K562 (cell line): Measurements from ENCODE around the gene NRXN3. TPM values are rescaled to one million over a fixed set of nuclear protein-coding genes. Genes with fewer than 3 reads are reported as not detected.

ENCODE experiments used
- ATAC-seq: fragments of 200-7000 bp; cut with Tn5 transposase; 3 replicates; pipeline ENCODE4 v1.9.1; 2020; ENCODE audit warnings: moderate library complexity
- BruUV-seq: library from RNA; stranded (reverse); fragments of 400-500 nt; replicated peaks from 2 replicates; lab custom pipeline; 2021; lab: Mats Ljungman, UMichigan
- CTCF ChIA-PET: fragments of 300-600 bp; formaldehyde crosslinking; extraction: SDS; loops from one replicate; lab custom pipeline; 2021; ENCODE audit warnings: low intra/inter-chr PET ratio; lab: Yijun Ruan, JAX
- POLR2A ChIA-PET: fragments of 300-600, 350-650 bp; sonication (Branson Sonifier 250); formaldehyde crosslinking; extraction: SDS; loops from one replicate; lab custom pipeline; 2021; ENCODE audit warnings: antibody characterized with exemption, inconsistent platforms; lab: Yijun Ruan, JAX
- DNase-seq, 4 experiments: peaks; one replicate each; pipeline versions ENCODE4 v3.0.0 to v3.0.0-alpha.2; 2011 to 2018; ENCODE audit warnings: low spot score in 3 of 4, mixed read lengths in 3 of 4; ENCODE audit errors: extremely low read depth in 1 of 4
- FAIRE-seq: peaks from 2 replicates; lab custom pipeline; 2011; peaks lifted over from hg19 to GRCh38; lab: Jason Lieb, UNC
- H2AFZ ChIP-seq: 2 replicates; pipeline ENCODE4 v1.6.0; 2011; ENCODE audit warnings: low read depth, low read length, control low read depth, inconsistent platforms
- H3K27ac ChIP-seq: fragments of 200-600 bp; 3 replicates; pipeline ENCODE4 v1.8.0; 2011; ENCODE audit warnings: low read depth, mild to moderate bottlenecking, control low read depth, inconsistent platforms, low read length, moderate library complexity, mixed read lengths; ENCODE audit errors: extremely low read depth
- H3K27me3 ChIP-seq, 2 experiments: fragments of 300-600 bp in 1 of 2; 2 replicates in 1 of 2; 3 replicates in 1 of 2; pipeline versions ENCODE4 v1.6.0 to v1.8.0; 2011; ENCODE audit warnings: inconsistent platforms in 2 of 2, low read length in 2 of 2, mild to moderate bottlenecking in 1 of 2, mixed read lengths in 1 of 2, moderate library complexity in 1 of 2; ENCODE audit not compliant: control insufficient read depth in 2 of 2, insufficient read depth in 2 of 2
- H3K36me3 ChIP-seq: fragments of 300-600 bp; 3 replicates; pipeline ENCODE4 v1.8.0; 2011; ENCODE audit warnings: mild to moderate bottlenecking, low read length, inconsistent platforms; ENCODE audit not compliant: control insufficient read depth, insufficient read depth
- H3K4me1 ChIP-seq, 2 experiments: fragments of 200-600 bp in 1 of 2; replicated peaks in 1 of 2; 2 replicates in 1 of 2; 3 replicates in 1 of 2; pipeline versions ENCODE4 v1.5.1 to v1.8.0; 2011; ENCODE audit warnings: inconsistent platforms in 2 of 2, low read length in 2 of 2, mild to moderate bottlenecking in 1 of 2, mixed read lengths in 1 of 2, moderate library complexity in 1 of 2; ENCODE audit not compliant: control insufficient read depth in 2 of 2, insufficient read depth in 2 of 2
- H3K4me2 ChIP-seq: 2 replicates; pipeline ENCODE4 v1.6.1; 2011; ENCODE audit warnings: low read length, control low read depth, inconsistent platforms, mixed read lengths; ENCODE audit not compliant: insufficient read depth
- H3K4me3 ChIP-seq: fragments of 200-600 bp; sonication (generic), shearing (Covaris generic); 2 replicates; pipeline ENCODE4 v1.5.1; 2016; ENCODE audit warnings: control low read depth, inconsistent platforms
- H3K79me2 ChIP-seq: fragments of 200-600 bp; 3 replicates; pipeline ENCODE4 v1.8.0; 2011; ENCODE audit warnings: low read length, inconsistent platforms; ENCODE audit not compliant: control insufficient read depth, insufficient read depth
- H3K9ac ChIP-seq, 2 experiments: 2 replicates each; pipeline versions ENCODE4 v1.6.0 to v1.6.1; 2011; ENCODE audit warnings: low read depth in 2 of 2, low read length in 2 of 2, control low read depth in 1 of 2, inconsistent platforms in 1 of 2, mild to moderate bottlenecking in 1 of 2, mixed read lengths in 1 of 2; ENCODE audit not compliant: insufficient read depth in 1 of 2
- H3K9me1 ChIP-seq: one replicate; pipeline ENCODE4 v1.6.0; 2011; ENCODE audit warnings: inconsistent platforms, mild to moderate bottlenecking, low read length, moderate library complexity; ENCODE audit not compliant: control insufficient read depth, insufficient read depth
- H3K9me3 ChIP-seq: replicated peaks from 2 replicates; pipeline ENCODE4 v1.5.1; 2011; ENCODE audit warnings: low read depth, low read length, inconsistent platforms; ENCODE audit not compliant: control insufficient read depth, insufficient read depth
- H4K20me1 ChIP-seq: replicated peaks from 2 replicates; pipeline ENCODE4 v1.6.1; 2011; ENCODE audit warnings: low read length, inconsistent platforms, mixed read lengths; ENCODE audit not compliant: control insufficient read depth, insufficient read depth
- BDP1 ChIP-seq: IDR thresholded peaks from 3 replicates; pipeline ENCODE4 v1.6.1; 2011; ENCODE audit not compliant: insufficient read length, insufficient read depth
- CTCF ChIP-seq, 3 experiments: IDR thresholded peaks in 2 of 3; conservative IDR thresholded peaks in 1 of 3; 2 replicates each; pipeline ENCODE4 v1.5.1; 2011 to 2012; ENCODE audit warnings: low read length in 3 of 3, mild to moderate bottlenecking in 3 of 3, control low read depth in 2 of 3, improper control_type of control experiment in 1 of 3, inconsistent platforms in 1 of 3, low read depth in 1 of 3, mixed read lengths in 1 of 3, moderate library complexity in 1 of 3; ENCODE audit not compliant: insufficient read depth in 2 of 3
- EP400 ChIP-seq: fragments of 450-650 bp; IDR thresholded peaks from 2 replicates; pipeline ENCODE4 v1.6.1; 2017; ENCODE audit warnings: antibody characterized with exemption, mild to moderate bottlenecking, moderate library complexity
- FOSL1 ChIP-seq: fragments of 200-800 bp; sonication (Bioruptor generic); conservative IDR thresholded peaks from 2 replicates; pipeline ENCODE4 v1.6.1; 2016; ENCODE audit warnings: missing genetic modification characterization, missing compliant biosample characterization
- HDAC8 ChIP-seq: fragments of 450-650 bp; IDR thresholded peaks from 2 replicates; pipeline ENCODE4 v1.6.1; 2016; ENCODE audit warnings: mild to moderate bottlenecking, missing genetic modification characterization, moderate library complexity, missing compliant biosample characterization
- KAT8 ChIP-seq: fragments of 450-650 bp; IDR thresholded peaks from 2 replicates; pipeline ENCODE4 v1.6.1; 2016; ENCODE audit warnings: low read depth, mild to moderate bottlenecking
- MCM5 ChIP-seq: fragments of 450-650 bp; IDR thresholded peaks from 2 replicates; pipeline ENCODE4 v1.6.1; 2016; ENCODE audit warnings: low read depth
- RCOR1 ChIP-seq, 2 experiments: IDR thresholded peaks; 2 replicates each; pipeline ENCODE4 v1.6.1; 2012; ENCODE audit warnings: low read depth in 2 of 2, low read length in 2 of 2, borderline replicate concordance in 1 of 2, improper control_type of control experiment in 1 of 2
- SNAPC5 ChIP-seq: fragments of 250-450 bp; sonication (Bioruptor Pico); IDR thresholded peaks from 2 replicates; pipeline ENCODE4 v1.8.0; 2021; ENCODE audit warnings: moderate library complexity, mild to moderate bottlenecking, inconsistent platforms
- TCFL5 ChIP-seq: fragments of 250-450 bp; sonication (Bioruptor Pico); conservative IDR thresholded peaks from 2 replicates; pipeline ENCODE4 v1.6.1; 2021; ENCODE audit warnings: mild to moderate bottlenecking, moderate library complexity, matching md5 sums
- ZNF408 ChIP-seq: fragments of 250-450 bp; sonication (Bioruptor Pico); IDR thresholded peaks from 2 replicates; pipeline ENCODE4 v1.4.0; 2020; ENCODE audit warnings: low read depth, mild to moderate bottlenecking, moderate library complexity
- WGBS: fragments of 100-300 bp; shearing (Covaris generic); methylation state at CpG from one replicate; pipeline ENCODE4 v1.1.6; 2016; ENCODE audit warnings: low coverage, mixed read lengths; ENCODE audit not compliant: insufficient coverage; ENCODE audit errors: missing lambda C conversion rate; 5-methylcytosine and 5-hydroxymethylcytosine counted together
- in situ Hi-C: fragments of 300-500 bp; cut with MboI; formaldehyde crosslinking; loops from 4 replicates; pipeline ENCODE4 v1.15.0; 2018; ENCODE audit warnings: inconsistent platforms, mixed read lengths
- intact Hi-C: fragments of 100-400 bp; cut with micrococcal nuclease; formaldehyde crosslinking; loops from 2 replicates; pipeline ENCODE4 v1.14.2; 2022
- polyA plus RNA-seq, 8 experiments: library from polyadenylated mRNA; depleted of rRNA in 4 of 8; stranded (reverse) in 5 of 8; unstranded in 3 of 8; fragments of >200 nt; fragmentation: Nextera tagmentation in 2 of 8; fragmentation: Illumina TruSeq in 1 of 8; extraction: Ambion mirVana in 2 of 8; extraction: Trizol in 1 of 8; gene quantifications; 2 replicates each; pipeline versions ENCODE4 v1.2.1 to v1.2.3, GENCODE V29; 2011 to 2014; ENCODE audit warnings: inconsistent platforms in 1 of 8, missing spikeins in 1 of 8
- total RNA-seq, 7 experiments: library from RNA; depleted of rRNA in 6 of 7; stranded (reverse); fragments of >200 nt in 6 of 7; fragmentation: Illumina TruSeq in 2 of 7; extraction: Trizol in 2 of 7; gene quantifications; 2 replicates each; pipeline versions ENCODE4 v1.2.1 to v1.2.3, GENCODE V29; 2011 to 2021; ENCODE audit warnings: low replicate concordance in 1 of 7
- TF ChIP-seq, protein P1 (sequence below): sonication (generic); formaldehyde crosslinking; IDR thresholded peaks from 2 replicates; pipeline ENCODE4 v1.8.0; 2022; ENCODE audit warnings: mild to moderate bottlenecking, low read depth, missing genetic modification reagents

The NRXN3 gene
- total and polyA plus RNA-seq, 9 of the 15 experiments (the other 6 are each of a cell fraction or from before 2014, with no cell fraction given): 0.09 TPM; not detected in 8

GRCh38 chr14:79668951-79669350, 1498.8 kb downstream of the NRXN3 start:
- Histone ChIP-seq H3K9me3 (no peaks in the 10 kb centered on the region), H3K36me3 (no peaks in the 10 kb centered on the region)

More at GRCh38 chr14:79668951-79669350, 1498.8 kb downstream of the NRXN3 start:
- no TSS peak for BruUV-seq
- TF ChIP-seq BDP1: no peak
- no peak for TF ChIP-seq CTCF (IDR thresholded peaks at IDR 0.05 in 2 of 3, conservative IDR thresholded peaks at IDR 0.05 in 1 of 3; ENCODE audit: insufficient read depth in 2 of 3, low read depth in 1 of 3, low read length in 3 of 3)
- no peak for TF ChIP-seq KAT8
- no peak for TF ChIP-seq HDAC8 (tag)
- no peak for TF ChIP-seq MCM5
- no peak for TF ChIP-seq TCFL5
- no peak for TF ChIP-seq RCOR1 (IDR thresholded peaks at IDR 0.05; ENCODE audit: borderline replicate concordance in 1 of 2, low read depth in 2 of 2, low read length in 2 of 2)
- TF ChIP-seq, protein P1, sequence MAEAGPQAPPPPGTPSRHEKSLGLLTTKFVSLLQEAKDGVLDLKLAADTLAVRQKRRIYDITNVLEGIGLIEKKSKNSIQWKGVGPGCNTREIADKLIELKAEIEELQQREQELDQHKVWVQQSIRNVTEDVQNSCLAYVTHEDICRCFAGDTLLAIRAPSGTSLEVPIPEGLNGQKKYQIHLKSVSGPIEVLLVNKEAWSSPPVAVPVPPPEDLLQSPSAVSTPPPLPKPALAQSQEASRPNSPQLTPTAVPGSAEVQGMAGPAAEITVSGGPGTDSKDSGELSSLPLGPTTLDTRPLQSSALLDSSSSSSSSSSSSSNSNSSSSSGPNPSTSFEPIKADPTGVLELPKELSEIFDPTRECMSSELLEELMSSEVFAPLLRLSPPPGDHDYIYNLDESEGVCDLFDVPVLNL: no peak
- no peak for TF ChIP-seq ZNF408 (CRISPR knock-in tag)
- TF ChIP-seq EP400: no peak
- TF ChIP-seq FOSL1: no peak
- TF ChIP-seq SNAPC5 (CRISPR knock-in tag): no peak
- intact Hi-C loops (no loop called here), in situ Hi-C loops (no loop called here)
- Histone ChIP-seq H2AFZ (no peak overlapping the region), H3K4me3 (no peak overlapping the region), H3K79me2 (no peaks in the 10 kb centered on the region), H3K27me3 (no peaks in the 10 kb centered on the region), H3K9ac (no peak overlapping the region), H3K27ac (no peak overlapping the region), H3K4me1 (no peaks in the 10 kb centered on the region), H4K20me1 (no peaks in the 10 kb centered on the region), H3K9me1 (no peaks in the 10 kb centered on the region), H3K4me2 (no peak overlapping the region)
- ATAC-seq: no peak
- WGBS: 0% methylated on average over 1 of the region's 3 CpGs
- FAIRE-seq: no peak
- CTCF ChIA-PET: no interaction called here
- POLR2A ChIA-PET: no interaction called here
- DNase-seq: no peak
